Stomach smooth muscle (tissue), 2 donors: ENCODE data around the gene CAVIN3.

Source experiments
- H3K27ac ChIP-seq: one replicate; pipeline ENCODE4 v1.7.0; 2013; ENCODE audit warnings: mild to moderate bottlenecking, low read length, inconsistent platforms
- H3K27me3 ChIP-seq, 2 donors: one replicate each; pipeline ENCODE4 v1.7.0; 2013; ENCODE audit warnings: low read length in 2 of 2; ENCODE audit not compliant: insufficient read depth in 2 of 2, control insufficient read depth in 1 of 2
- H3K36me3 ChIP-seq, 2 donors: one replicate each; pipeline ENCODE4 v1.7.0; 2013; ENCODE audit warnings: low read length in 2 of 2; ENCODE audit not compliant: control insufficient read depth in 2 of 2, insufficient read depth in 2 of 2
- H3K4me1 ChIP-seq: one replicate; pipeline ENCODE4 v1.7.0; 2013; ENCODE audit warnings: low read length; ENCODE audit not compliant: control insufficient read depth, insufficient read depth
- H3K4me3 ChIP-seq, 2 donors: one replicate each; pipeline ENCODE4 v1.7.0; 2013; ENCODE audit warnings: low read length in 2 of 2
- H3K9ac ChIP-seq, 2 donors: one replicate each; pipeline ENCODE4 v1.7.0; 2013; ENCODE audit warnings: low read length in 2 of 2, mild to moderate bottlenecking in 1 of 2
- H3K9me3 ChIP-seq, 2 donors: one replicate each; pipeline ENCODE4 v1.7.0; 2013; ENCODE audit warnings: low read length in 2 of 2; ENCODE audit not compliant: control insufficient read depth in 2 of 2
- donor health status: healthy.
- donor health status: Pancreatic carcinoma.

Gene CAVIN3

DNA sequence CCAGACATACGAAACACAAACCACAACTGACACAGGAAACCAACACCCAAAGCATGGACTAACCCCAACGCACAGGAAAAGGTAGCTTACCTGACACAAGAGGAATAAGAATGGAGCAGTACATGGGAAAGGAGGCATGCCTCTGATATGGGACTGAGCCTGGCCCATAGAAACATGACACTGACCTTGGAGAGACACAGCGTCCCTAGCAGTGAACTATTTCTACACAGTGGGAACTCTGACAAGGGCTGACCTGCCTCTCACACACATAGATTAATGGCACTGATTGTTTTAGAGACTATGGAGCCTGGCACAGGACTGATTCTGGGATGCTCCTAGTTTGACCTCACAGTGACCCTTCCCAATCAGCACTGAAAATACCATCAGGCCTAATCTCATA, 48.7 kb downstream of the CAVIN3 start:
- no peak overlapping the region for H3K9ac ChIP-seq
- H3K27me3 ChIP-seq = no peaks in the 10 kb centered on the region
- no peaks in the 10 kb centered on the region for H3K36me3 ChIP-seq
- no peak overlapping the region for H3K27ac ChIP-seq
- no peak overlapping the region for H3K4me3 ChIP-seq
- H3K9me3 ChIP-seq = peaks cover 0 to 2% of the 10 kb centered on the region in 2 donors
- H3K4me1 ChIP-seq = peaks cover 11% of the 10 kb centered on the region

DNA sequence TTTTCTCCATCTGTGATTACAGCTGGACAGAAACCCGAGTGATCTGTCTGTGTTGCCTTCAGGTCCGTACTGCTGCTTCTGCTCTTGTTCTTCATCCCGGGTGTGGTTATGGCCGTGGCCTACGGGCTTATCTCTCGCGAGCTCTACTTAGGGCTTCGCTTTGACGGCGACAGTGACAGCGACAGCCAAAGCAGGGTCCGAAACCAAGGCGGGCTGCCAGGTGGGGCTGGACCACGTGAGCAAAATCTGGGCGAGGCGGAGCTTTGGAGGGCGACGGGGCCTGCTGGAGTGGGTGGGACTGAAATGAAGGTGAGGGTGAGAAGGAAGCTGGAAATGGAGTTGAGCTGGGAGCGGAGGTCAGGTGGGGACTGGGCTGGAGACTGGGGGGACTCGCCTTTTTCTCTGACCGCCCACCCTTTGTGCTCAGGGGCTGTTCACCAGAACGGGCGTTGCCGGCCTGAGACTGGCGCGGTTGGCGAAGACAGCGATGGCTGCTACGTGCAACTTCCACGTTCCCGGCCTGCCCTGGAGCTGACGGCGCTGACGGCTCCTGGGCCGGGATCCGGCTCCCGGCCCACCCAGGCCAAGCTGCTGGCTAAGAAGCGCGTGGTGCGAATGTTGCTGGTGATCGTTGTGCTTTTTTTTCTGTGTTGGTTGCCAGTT, 49.6 kb downstream of the CAVIN3 start:
- Histone ChIP-seq H3K9me3 (no peaks in the 10 kb centered on the region), H3K27me3 (no peaks in the 10 kb centered on the region), H3K4me1 (peaks cover 11% of the 10 kb centered on the region), H3K9ac (no peak overlapping the region), H3K27ac (no peak overlapping the region), H3K36me3 (no peaks in the 10 kb centered on the region), H3K4me3 (no peak overlapping the region)

DNA sequence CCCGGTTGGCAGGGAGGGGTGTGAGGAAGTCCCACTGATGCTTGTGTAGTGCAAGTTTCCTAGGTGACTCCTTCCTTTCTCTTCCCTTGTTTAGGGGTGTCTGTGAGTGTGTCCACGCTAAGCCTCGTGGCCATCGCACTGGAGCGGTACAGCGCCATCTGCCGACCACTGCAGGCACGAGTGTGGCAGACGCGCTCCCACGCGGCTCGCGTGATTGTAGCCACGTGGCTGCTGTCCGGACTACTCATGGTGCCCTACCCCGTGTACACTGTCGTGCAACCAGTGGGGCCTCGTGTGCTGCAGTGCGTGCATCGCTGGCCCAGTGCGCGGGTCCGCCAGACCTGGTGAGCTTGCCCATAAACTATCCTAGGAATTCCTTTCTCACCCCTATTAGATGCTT, 50.3 kb downstream of the CAVIN3 start:
- H3K27me3 ChIP-seq = no peaks in the 10 kb centered on the region
- no peak overlapping the region for H3K9ac ChIP-seq
- H3K4me3 ChIP-seq = no peak overlapping the region
- no peaks in the 10 kb centered on the region for H3K9me3 ChIP-seq
- H3K36me3 ChIP-seq = no peaks in the 10 kb centered on the region
- H3K4me1 ChIP-seq = peaks cover 11% of the 10 kb centered on the region
- H3K27ac ChIP-seq = no peak overlapping the region
